GM23338 (cell line): Measurements from ENCODE around the gene ZPBP. TPM values are rescaled to one million over a fixed set of nuclear protein-coding genes. Genes with fewer than 3 reads are reported as not detected.

ENCODE experiments used
- ATAC-seq: fragments of 200-7000 bp; cut with Tn5 transposase; 3 replicates; pipeline ENCODE4 v1.9.1; 2020
- DNase-seq: peaks from one replicate; pipeline ENCODE4 v3.0.0-alpha.2; 2015; ENCODE audit warnings: low spot score
- H2AFZ ChIP-seq: fragments of 200-600 bp; sonication (generic); 2 replicates; pipeline ENCODE4 v1.8.0; 2016; ENCODE audit warnings: antibody characterized with exemption, mild to moderate bottlenecking, moderate library complexity
- H3F3A ChIP-seq: fragments of 200-600 bp; sonication (generic); replicated peaks from 2 replicates; pipeline ENCODE4 v1.8.0; 2017; ENCODE audit warnings: antibody characterized with exemption, mixed run types, low read depth
- H3K27ac ChIP-seq: fragments of 200-600 bp; sonication (generic); 2 replicates; pipeline ENCODE4 v1.6.1; 2016; ENCODE audit warnings: low read depth
- H3K27me3 ChIP-seq: fragments of 200-600 bp; sonication (generic); 2 replicates; pipeline ENCODE4 v1.8.0; 2016; ENCODE audit warnings: mild to moderate bottlenecking, mixed run types, moderate library complexity; ENCODE audit not compliant: insufficient read depth
- H3K36me3 ChIP-seq: fragments of 200-600 bp; sonication (generic); 2 replicates; pipeline ENCODE4 v1.8.0; 2016; ENCODE audit warnings: mild to moderate bottlenecking; ENCODE audit not compliant: insufficient read depth
- H3K4me1 ChIP-seq: fragments of 200-600 bp; sonication (generic); 2 replicates; pipeline ENCODE4 v1.8.0; 2016; ENCODE audit warnings: mild to moderate bottlenecking, moderate library complexity; ENCODE audit not compliant: insufficient read depth
- H3K4me2 ChIP-seq: fragments of 200-600 bp; sonication (generic); 2 replicates; pipeline ENCODE4 v1.7.1; 2017; ENCODE audit warnings: mixed run types
- H3K4me3 ChIP-seq: fragments of 200-600 bp; sonication (generic); 2 replicates; pipeline ENCODE4 v1.6.1; 2016; ENCODE audit warnings: mixed run types
- H3K79me2 ChIP-seq: fragments of 200-600 bp; sonication (generic); replicated peaks from 2 replicates; pipeline ENCODE4 v1.8.0; 2017; ENCODE audit warnings: mild to moderate bottlenecking; ENCODE audit not compliant: insufficient read depth
- H3K9me2 ChIP-seq: fragments of 200-600 bp; sonication (generic); 2 replicates; pipeline ENCODE4 v1.8.0; 2017; ENCODE audit not compliant: insufficient read depth
- H4K20me1 ChIP-seq: fragments of 200-600 bp; sonication (generic); replicated peaks from 2 replicates; pipeline ENCODE4 v1.8.0; 2017; ENCODE audit warnings: mild to moderate bottlenecking; ENCODE audit not compliant: insufficient read depth
- H3K27ac Mint-ChIP-seq: 2 replicates; pipeline ENCODE4 v1.8.0; 2020; ENCODE audit warnings: inconsistent platforms, mild to moderate bottlenecking, moderate library complexity, mixed read lengths
- H3K27me3 Mint-ChIP-seq: 3 replicates; pipeline ENCODE4 v1.8.0; 2022; ENCODE audit warnings: low read depth, mild to moderate bottlenecking, moderate library complexity, mixed read lengths, inconsistent platforms; ENCODE audit not compliant: insufficient read depth, poor library complexity
- H3K36me3 Mint-ChIP-seq: 3 replicates; pipeline ENCODE4 v1.8.0; 2021; ENCODE audit warnings: low read depth, mild to moderate bottlenecking, inconsistent platforms, moderate library complexity, mixed read lengths
- H3K4me1 Mint-ChIP-seq: 3 replicates; pipeline ENCODE4 v1.8.0; 2020; ENCODE audit warnings: mild to moderate bottlenecking, inconsistent platforms, mixed read lengths
- H3K4me3 Mint-ChIP-seq: 3 replicates; pipeline ENCODE4 v1.8.0; 2021; ENCODE audit warnings: moderate library complexity, mild to moderate bottlenecking, inconsistent platforms, mixed read lengths
- H3K9me3 Mint-ChIP-seq: 3 replicates; pipeline ENCODE4 v1.8.0; 2020; ENCODE audit warnings: moderate library complexity, mild to moderate bottlenecking, inconsistent platforms, mixed read lengths
- CREB1 ChIP-seq: fragments of 250-450 bp; sonication (Bioruptor Pico); IDR thresholded peaks from 2 replicates; pipeline ENCODE4 v1.5.0; 2020; ENCODE audit warnings: low read depth, mild to moderate bottlenecking, moderate library complexity
- ETS1 ChIP-seq: IDR thresholded peaks from 2 replicates; pipeline ENCODE4 v1.6.1; 2016; ENCODE audit warnings: antibody characterized with exemption
- EZH2 ChIP-seq: fragments of 200-600 bp; sonication (generic); IDR thresholded peaks from one replicate; pipeline ENCODE4 v1.8.0; 2017; ENCODE audit warnings: antibody characterized with exemption, mild to moderate bottlenecking, low read depth; ENCODE audit not compliant: unreplicated experiment
- JUNB ChIP-seq: IDR thresholded peaks from one replicate; pipeline ENCODE4 v1.6.1; 2016; ENCODE audit warnings: antibody characterized with exemption; ENCODE audit not compliant: unreplicated experiment
- NANOG ChIP-seq: IDR thresholded peaks from 2 replicates; pipeline ENCODE4 v1.6.1; 2016; ENCODE audit warnings: antibody characterized with exemption, borderline replicate concordance
- POLR2AphosphoS5 ChIP-seq: IDR thresholded peaks from 2 replicates; pipeline ENCODE4 v1.6.1; 2016; ENCODE audit warnings: antibody characterized with exemption, low read depth
- REST ChIP-seq: IDR thresholded peaks from one replicate; pipeline ENCODE4 v1.6.1; 2018; ENCODE audit warnings: antibody characterized with exemption; ENCODE audit not compliant: unreplicated experiment
- STAT1 ChIP-seq: IDR thresholded peaks from one replicate; pipeline ENCODE4 v1.6.1; 2016; ENCODE audit warnings: antibody characterized with exemption; ENCODE audit not compliant: unreplicated experiment
- ZNF114 ChIP-seq: fragments of 250-450 bp; sonication (Bioruptor Pico); IDR thresholded peaks from 2 replicates; pipeline ENCODE4 v1.5.0; 2020; ENCODE audit warnings: mild to moderate bottlenecking, moderate library complexity
- ZNF331 ChIP-seq: fragments of 250-450 bp; sonication (Bioruptor Pico); IDR thresholded peaks from 2 replicates; pipeline ENCODE4 v1.5.0; 2020; ENCODE audit warnings: low read depth, mild to moderate bottlenecking, moderate library complexity
- ZNF462 ChIP-seq: fragments of 250-450 bp; sonication (Bioruptor Pico); IDR thresholded peaks from 2 replicates; pipeline ENCODE4 v1.5.0; 2020; ENCODE audit warnings: mild to moderate bottlenecking, moderate library complexity
- polyA plus RNA-seq: library from polyadenylated mRNA; unstranded; fragments of >200 nt; fragmentation: Nextera tagmentation; extraction: Ambion mirVana; gene quantifications from 2 replicates; pipeline ENCODE4 v1.2.1, GENCODE V29; 2016
- total RNA-seq: library from RNA; depleted of rRNA; stranded (reverse); fragments of >200 nt; shearing (Covaris generic); gene quantifications from 2 replicates; pipeline ENCODE4 v1.2.3, GENCODE V29; 2014

Gene ZPBP
- total and polyA plus RNA-seq, 2 experiments from 2014 or later = not detected

GRCh38 chr7:50056131-50056530, 36.9 kb downstream of the ZPBP start (continued):
- TF ChIP-seq REST (no peak), POLR2AphosphoS5 (no peak)

GRCh38 chr7:50047716-50048115, 45.3 kb downstream of the ZPBP start:
- H3K27ac Mint-ChIP-seq = no peak overlapping the region
- H3K27me3 Mint-ChIP-seq = no peaks in the 10 kb centered on the region
- ATAC-seq (no peak), DNase-seq (no peak)
- H3K4me1 ChIP-seq = no peaks in the 10 kb centered on the region
- no peaks in the 10 kb centered on the region for H4K20me1 ChIP-seq
- H3K9me2 ChIP-seq = no peaks in the 10 kb centered on the region
- H3K27me3 ChIP-seq = no peaks in the 10 kb centered on the region
- peaks cover 30% of the 10 kb centered on the region for H3K9me3 Mint-ChIP-seq
- no peak overlapping the region for H2AFZ ChIP-seq
- no peak overlapping the region for H3K4me3 ChIP-seq
- H3K4me2 ChIP-seq = no peak overlapping the region
- no peaks in the 10 kb centered on the region for H3K79me2 ChIP-seq
- no peak overlapping the region for H3K27ac ChIP-seq
- 0 out of 2 replicates have a peak, but pooled peaks cover 5% of the 10 kb centered on the region for H3K36me3 ChIP-seq
- H3K4me1 Mint-ChIP-seq = no peaks in the 10 kb centered on the region
- H3F3A ChIP-seq = no peaks in the 10 kb centered on the region
- no peak overlapping the region for H3K4me3 Mint-ChIP-seq
- H3K36me3 Mint-ChIP-seq = peaks cover 9% of the 10 kb centered on the region; the same call in 2 of the 3 replicates
- TF ChIP-seq POLR2AphosphoS5 (no peak), REST (no peak), NANOG (no peak), ZNF331 (no peak), CREB1 (CRISPR knock-in tag) (no peak), ZNF462 (CRISPR knock-in tag) (no peak), STAT1 (no peak), ZNF114 (no peak), JUNB (no peak), EZH2 (no peak), ETS1 (no peak)
